M059J (cell line): ENCODE measurements around the gene MAF. TPM values are rescaled to one million over a fixed set of nuclear protein-coding genes. Genes with fewer than 3 reads are reported as not detected.

Source experiments
- DNase-seq: peaks from one replicate; pipeline ENCODE4 v3.0.0-alpha.2; 2012; ENCODE audit warnings: low read depth
- total RNA-seq: library from RNA; depleted of rRNA; stranded (reverse); fragments of >200 nt; shearing (Covaris generic); gene quantifications from 2 replicates; pipeline ENCODE4 v1.2.3, GENCODE V29; 2014; rRNA removed

Gene MAF
- total RNA-seq, result 0.39 TPM in 1 of 2 replicates, not detected in the other

GRCh38 chr16:79600638-79601091, at the start of gene MAF:
MAF (minus strand) TSS chr16:79600737; CDS start chr16:79599902, 835 bp downstream.
- DNase-seq, result peak; percentile 64

GRCh38 chr16:79648826-79649225, 48.3 kb upstream of the MAF start:
- DNase-seq, result no peak

- DNase-seq, result no peak
Observed at GRCh38 chr16:79647586-79647985, 47.0 kb upstream of the MAF start.

DNA sequence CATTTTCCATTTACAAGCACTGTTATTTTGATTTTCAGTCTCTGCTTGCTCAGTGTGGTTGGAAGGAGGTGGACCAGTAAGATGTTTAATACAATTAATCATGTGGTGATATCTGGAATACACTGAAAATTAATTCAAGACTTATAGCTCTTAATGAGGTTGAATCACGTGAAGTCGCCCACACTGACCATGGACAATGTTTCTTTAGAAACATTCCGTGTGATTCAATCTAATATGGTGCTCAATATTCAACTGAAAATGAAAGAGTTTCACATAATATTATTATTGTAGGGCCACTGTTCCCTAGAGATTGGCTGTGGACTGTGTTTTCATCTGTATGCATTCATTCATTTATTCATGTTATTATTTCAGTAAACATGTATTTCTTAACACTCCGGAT, 45.2 kb upstream of the MAF start:
- DNase-seq, result no peak

- peak; percentile 24 for DNase-seq
Observed at GRCh38 chr16:79644971-79645667, 44.6 kb upstream of the MAF start.

GRCh38 chr16:79642652-79643051, 42.1 kb upstream of the MAF start:
- no peak for DNase-seq

DNA sequence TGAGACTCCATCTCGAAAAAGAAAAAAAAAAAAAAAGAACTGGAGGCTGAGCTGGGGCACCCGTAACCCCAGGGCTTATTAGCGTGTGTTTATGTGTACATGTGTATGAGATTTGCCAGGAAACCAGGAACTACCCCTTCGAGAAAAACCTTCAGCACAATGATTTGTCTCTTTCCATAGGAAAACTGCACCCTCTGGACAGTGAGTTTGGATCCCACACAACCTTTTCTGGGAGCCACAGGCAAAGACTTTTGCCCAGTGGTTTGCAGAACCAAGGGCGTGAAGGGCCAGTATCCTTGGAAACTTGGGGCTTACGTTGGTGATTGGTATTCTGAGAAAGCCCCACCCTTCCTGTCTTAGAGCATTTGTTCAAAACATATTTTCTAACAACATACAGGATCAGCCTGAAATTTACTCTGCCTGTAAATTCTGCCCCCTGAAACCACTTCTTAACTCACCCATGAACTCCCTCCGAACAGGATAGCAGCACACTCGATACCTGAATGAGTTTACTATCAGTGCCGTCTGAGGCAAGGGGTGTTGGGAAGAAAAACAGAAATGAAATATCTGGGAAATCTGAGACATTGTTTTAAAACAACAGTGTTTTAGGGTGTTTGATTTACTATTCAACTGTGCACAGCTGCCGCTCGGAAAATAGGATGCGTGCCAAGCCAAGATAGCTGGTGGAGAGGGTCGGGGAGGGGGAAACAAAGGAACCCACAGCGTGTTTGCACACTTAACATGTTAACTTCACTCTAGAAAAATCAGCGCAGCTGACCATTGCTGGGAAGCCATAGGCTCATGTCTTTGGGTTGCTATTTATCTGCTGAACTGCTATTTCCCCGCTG, 40.2 kb upstream of the MAF start:
- DNase-seq, result no peak

DNA sequence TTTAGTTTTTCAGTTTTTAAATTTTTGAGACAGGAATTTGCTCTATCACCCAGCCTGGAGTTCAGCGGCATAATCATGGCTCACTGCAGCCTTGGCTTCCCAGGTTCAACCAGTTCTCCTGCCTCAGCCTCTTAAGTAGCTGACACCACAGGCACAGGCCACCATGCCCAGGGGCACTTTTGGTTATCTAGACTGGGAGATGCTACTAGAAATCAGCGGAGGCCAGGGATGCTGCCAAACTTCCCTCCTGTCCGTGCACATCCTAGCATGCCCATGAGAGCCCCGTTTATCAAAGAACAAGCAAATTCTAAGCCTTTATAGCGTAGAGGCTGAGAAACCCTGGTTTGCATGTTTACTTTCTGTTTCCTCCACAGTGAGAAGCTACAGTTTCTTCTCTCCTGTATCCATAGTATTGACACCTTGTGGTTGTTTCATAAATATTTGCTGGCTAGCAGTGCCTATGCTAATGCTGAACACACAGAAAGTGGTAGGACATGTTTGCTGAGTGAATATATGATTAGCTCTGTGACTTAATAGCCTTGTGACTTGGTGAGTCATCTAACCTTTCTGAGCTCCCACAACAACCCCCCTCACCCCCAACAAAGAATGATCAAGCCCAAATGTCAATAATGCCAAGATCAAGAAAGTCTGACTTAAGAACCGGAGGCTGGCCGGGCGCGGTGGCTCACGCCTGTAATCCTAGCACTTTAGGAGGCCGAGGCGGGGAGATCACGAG, 39.2 kb upstream of the MAF start:
- DNase-seq, result peak; percentile 13

- no peak for DNase-seq
Observed at GRCh38 chr16:79638386-79638785, 37.8 kb upstream of the MAF start.

GRCh38 chr16:79635488-79635887, 35.0 kb upstream of the MAF start:
- DNase-seq, result no peak

DNA sequence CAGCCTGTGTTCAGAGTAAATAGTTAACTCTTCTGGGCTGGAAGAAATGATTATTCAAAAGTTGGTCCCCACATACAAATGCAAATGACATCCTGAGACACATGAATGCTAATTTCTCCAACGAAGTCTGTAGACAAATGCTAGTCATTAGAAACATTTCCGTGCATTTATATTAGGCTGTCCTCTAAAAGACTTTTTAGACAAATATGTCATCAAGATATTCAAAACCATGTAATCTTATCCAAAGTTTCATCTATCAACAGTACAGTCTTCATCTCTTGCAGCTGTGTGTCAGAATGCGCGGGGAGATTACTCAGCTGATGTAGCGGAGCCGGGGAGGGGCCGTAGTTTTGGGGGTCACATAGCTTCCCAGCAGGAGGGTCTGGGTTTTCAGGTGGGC, 33.8 kb upstream of the MAF start:
- DNase-seq, result no peak

DNA sequence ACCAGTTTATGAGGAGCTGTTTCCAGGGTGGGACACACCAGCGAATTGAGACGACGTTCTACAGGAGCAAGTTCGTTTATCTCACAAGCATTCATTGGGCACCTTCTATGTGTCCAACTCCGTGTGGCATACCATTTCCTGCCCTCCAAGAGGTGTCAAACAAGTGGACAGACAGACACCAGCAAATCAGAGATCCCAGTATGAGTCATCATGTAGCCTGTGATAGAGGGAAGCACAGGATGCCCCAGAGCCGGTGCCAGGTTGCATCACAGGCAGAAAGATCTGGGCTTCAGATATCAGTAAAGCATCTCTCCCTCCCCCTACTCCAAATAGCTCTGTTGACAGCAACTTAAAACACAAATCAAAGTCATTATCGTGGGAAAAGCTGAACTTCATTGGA, 31.8 kb upstream of the MAF start:
- peak; percentile 40 for DNase-seq

- no peak for DNase-seq
Observed at GRCh38 chr16:79628988-79629387, 28.5 kb upstream of the MAF start.

DNA sequence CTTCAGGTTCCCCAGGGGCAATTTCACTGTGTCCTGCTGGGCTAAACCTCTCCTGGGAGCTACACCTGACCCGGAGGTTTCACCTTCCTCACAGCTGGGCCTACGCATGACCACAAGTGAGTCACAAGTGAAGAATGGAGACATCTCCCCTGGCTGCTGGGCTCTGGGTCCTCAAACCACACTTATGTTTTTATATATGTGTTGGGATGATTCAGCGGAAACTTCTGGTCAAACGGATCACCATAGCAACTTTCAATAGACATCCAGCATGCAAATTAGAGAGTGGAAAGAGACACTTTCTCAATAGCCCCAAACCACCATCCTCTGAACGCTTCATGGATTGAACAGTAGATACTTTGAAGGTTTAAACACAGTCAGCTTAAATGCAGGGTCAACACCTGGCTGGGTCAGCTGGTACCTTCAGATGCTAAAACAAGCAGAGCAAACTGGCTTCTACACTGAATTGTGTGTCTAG, 28.0 kb upstream of the MAF start:
- DNase-seq, result peak; percentile 81

DNA sequence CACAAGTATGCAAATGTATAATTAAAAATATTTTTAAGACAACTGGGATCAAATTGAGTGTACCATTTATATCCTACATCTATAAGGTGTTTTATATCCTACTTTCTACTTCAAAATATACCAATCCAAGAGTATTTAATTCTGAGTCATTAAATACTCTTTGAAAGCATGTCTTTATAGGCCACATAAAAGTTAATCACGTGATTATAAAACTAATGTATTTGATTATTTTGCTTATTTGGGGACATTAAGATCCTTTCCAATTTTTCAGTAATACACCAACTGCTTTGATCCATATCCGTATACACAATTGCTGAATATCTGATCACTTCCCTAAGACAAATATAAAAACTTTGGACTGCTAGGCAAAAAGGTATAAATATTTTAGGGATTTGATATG, 26.6 kb upstream of the MAF start:
- DNase-seq, result no peak

GRCh38 chr16:79625738-79626137, 25.2 kb upstream of the MAF start:
- DNase-seq, result no peak

- DNase-seq, result no peak
Observed at GRCh38 chr16:79623824-79624223, 23.3 kb upstream of the MAF start.

- DNase-seq, result no peak
Observed at GRCh38 chr16:79623062-79623461, 22.5 kb upstream of the MAF start.

DNA sequence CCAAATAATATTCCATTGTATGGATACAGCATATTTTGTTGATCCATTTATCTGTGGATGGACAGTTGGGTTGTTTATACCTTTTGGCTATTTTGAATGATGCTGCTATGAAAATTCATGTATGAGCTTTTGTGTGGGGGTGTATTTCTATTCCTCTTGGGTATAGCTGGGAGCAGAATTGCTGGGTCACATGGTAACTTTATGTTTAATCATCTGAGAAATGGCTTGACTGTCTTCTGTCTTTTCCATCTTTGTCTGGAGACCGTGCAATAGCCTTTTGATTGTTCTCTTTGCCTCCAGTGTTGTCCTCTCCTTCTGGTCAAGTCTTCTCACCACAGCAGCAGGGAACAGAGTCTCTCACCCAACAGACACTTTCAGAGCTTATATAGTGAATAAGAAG, 20.5 kb upstream of the MAF start:
- no peak for DNase-seq

GRCh38 chr16:79618692-79619050, 18.1 kb upstream of the MAF start:
- no peak for DNase-seq

GRCh38 chr16:79618041-79618691, 17.6 kb upstream of the MAF start:
- DNase-seq, result no peak

DNA sequence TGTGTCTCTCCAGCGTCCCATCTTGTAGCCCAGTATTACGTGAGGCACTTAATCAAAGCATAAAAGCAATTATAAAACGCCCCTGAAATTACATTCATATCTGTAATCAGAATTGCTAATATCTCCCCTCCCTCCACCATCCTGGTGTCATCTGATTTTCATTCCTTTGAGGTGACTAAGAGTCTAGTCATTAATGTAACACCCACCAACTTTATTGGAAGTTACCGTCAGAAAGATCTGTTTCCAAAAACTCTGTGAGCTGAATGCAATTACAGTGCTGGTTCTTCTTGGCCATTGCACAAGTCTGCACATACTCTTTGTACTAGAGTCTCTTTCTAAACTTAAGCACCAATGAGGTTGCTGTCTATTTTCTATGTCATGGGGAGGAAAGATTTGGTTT, 12.5 kb upstream of the MAF start:
- DNase-seq, result peak; percentile 30
